ENCODE measurements around the gene TRDN.
"Not testable (repeated sequence)": the region's sequence is repeated elsewhere in the genome, so short reads cannot be mapped to it uniquely, and the experiment has no call there.

Gene TRDN

GRCh38 chr6:123233336-123233735 is 403.4 kb downstream of the TRDN start:
- no peak for FAIRE-seq

- not testable (repeated sequence) for FAIRE-seq
These were observed 409.0 kb downstream of the TRDN start for GRCh38 chr6:123227789-123228188.

DNA sequence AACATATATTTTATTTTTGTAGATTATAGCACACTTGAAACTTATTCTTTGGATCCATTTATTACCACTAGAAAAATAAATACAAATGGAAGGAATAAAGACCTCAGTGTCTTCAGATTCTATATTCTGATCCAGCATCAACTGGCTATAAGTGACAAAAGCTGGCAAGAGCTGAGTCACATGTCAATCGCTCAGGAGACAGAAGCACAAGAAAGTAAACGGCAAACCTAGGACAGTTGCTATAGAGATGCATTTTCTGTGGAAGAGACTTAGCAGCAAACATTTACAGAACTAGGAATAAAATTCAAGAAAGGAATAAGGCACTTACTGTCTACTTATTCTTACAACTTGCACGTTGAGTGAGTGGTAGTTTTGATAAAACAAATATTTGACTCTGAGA is 410.4 kb downstream of the TRDN start:
- FAIRE-seq = no peak

DNA sequence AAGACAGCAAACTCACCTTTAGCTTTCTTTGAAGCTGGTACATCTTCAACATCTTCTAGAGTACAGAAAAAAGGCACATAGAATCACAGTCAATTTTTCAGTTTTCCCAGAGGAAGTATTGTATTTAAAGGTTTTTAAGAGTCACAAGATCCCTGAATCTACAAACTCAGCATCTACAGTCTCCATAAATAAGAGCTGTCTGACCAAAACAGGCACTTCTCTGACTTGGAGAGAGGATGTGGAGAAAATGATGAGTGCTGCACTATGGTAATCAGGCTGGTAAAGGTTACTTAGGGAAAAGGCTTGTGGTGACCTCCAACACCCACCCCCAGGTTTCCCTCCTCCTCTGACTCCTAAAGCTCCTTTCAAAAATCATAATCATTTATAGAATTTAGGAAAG is 412.7 kb downstream of the TRDN start:
- no peak for FAIRE-seq

- FAIRE-seq = no peak
These were observed 413.3 kb downstream of the TRDN start for GRCh38 chr6:123223461-123223860.

DNA sequence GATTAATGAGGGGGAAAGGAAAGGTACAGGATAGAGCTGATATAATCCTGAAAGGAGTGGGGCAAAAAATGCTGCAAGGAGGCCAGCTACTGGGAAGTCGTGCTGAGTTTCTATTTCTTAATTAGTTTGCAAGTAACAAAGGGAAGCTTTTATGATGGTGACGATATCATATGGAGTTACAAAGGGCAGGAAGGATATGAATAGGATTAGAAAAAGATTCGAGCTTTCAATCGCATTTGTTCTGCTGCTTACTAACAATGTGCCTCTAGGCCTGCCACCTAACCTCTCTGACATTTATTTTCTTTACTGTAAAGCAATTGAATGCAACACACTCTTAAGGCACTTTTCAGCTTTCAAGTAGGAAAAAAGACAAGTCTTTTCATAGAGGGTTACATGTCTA is 421.5 kb downstream of the TRDN start:
- FAIRE-seq = no peak

DNA sequence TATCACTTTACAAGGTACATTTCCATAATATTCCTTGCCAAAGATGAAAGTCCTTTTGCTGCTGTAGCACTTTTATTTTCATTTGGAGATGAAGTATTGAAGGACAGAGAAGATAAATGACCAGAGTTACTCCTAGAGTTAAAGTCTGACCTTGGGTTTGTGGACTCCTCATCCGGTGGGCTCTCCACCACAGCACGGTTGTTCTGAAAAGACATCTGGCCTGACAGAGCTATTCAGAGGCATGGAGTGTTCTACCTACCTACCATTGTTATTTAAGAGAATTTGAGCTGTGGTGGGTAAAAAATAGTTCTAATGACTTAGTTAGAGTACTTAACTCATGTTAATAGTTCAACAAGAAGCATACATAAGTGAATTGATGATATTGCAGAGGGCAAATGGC is 422.3 kb downstream of the TRDN start:
- FAIRE-seq = no peak

DNA sequence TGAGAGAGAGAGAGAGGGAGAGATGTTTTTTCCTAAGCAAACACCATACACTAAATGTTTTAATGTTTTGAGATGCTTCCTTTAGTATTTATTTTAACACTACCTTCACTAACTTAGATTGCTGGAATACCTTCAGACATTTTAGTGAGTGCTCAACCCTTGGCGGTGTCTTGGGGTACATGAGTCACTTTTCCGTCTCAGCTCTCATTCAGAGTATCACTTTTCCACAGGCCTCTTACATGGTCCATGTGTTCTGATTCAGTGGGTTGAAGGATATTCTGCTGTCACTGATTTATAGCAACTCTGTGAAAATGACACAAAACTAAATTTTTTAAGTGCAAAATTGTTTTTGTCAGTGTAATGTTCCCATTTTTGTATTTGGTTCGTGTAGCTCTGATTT is 422.8 kb downstream of the TRDN start:
- no peak for FAIRE-seq

DNA sequence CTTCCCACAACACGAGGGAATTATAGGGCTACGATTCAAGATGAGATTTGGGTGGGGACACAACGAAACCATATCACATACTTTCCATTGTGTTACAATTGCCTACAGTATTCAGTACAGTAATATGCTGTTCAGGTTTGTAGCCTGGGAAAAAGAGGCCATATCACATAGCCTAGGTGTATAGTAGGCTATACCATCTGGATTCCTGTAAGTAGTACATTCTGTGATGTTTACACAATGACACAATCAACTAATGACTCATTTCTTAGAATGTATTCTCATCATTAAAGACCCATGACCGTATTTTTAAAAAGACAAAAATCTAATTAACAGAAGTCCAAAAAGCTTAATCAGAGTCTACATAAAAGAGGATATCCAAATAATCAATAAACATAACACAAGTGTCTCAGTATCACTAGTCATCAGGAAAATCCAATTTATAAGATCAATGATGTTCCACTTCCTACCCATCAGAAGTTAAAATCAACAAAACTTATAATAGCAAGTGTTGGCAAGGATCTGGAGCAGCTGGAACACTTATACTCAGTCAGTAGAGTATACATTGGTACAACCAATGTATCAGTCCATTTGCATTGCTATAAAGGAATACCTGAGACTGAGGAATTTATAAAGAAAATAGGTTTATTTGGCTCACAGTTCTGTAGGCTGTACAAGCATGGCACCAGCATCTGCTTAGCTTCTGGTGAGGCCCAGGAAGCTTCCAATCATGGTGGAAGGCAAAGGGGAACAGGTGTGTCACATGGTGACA is 424.8 kb downstream of the TRDN start:
- FAIRE-seq = no peak

- FAIRE-seq = no peak
These were observed 426.1 kb downstream of the TRDN start for GRCh38 chr6:123210645-123211044.

- FAIRE-seq = no peak
These were observed 428.7 kb downstream of the TRDN start for GRCh38 chr6:123207967-123208510.

GRCh38 chr6:123203928-123204327 is 432.8 kb downstream of the TRDN start:
- no peak for FAIRE-seq

GRCh38 chr6:123201869-123202372 is 434.8 kb downstream of the TRDN start:
- no peak for FAIRE-seq

DNA sequence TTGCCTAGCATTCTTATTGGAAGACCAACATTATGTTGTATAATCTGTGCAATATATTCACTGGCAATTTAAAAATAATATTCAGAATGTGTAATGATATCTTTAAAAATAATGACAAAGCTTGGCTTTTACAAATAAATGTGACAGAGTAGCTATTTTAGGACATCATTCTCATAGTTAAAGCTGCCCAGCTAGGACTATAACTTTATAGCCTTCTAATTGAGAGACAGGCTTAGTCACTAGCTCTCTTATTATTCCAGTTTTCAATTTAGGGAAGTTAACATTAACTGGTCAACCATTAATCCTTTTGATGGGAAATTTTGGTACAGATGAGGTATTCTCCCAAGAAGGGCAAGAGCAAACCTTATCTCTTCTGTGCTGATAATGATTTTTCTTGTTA is 443.5 kb downstream of the TRDN start:
- no peak for FAIRE-seq

GRCh38 chr6:123189816-123190215 is 446.9 kb downstream of the TRDN start:
- FAIRE-seq = no peak

DNA sequence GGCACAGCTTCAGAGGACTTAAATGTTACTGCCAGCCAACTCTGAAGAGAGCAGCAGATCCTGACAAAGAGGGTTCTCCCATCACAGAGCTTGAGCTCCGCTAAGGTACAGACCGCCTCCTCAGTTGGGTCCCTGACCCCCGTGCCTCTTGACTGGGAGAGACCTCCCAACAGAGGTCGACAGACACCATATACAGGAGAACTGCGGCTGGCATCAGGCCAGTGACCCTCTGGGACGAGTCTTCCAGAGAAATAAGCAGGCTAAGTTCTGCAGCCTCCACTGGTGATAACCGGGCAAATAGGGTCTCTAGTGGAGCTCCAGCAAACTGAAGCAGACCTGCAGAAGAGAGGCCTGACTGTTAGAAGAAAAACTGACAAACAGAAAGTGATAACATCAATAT is 453.8 kb downstream of the TRDN start:
- FAIRE-seq = no peak

GRCh38 chr6:123176706-123177105 is 460.0 kb downstream of the TRDN start:
- FAIRE-seq = no peak

- FAIRE-seq = no peak
These were observed 465.2 kb downstream of the TRDN start for GRCh38 chr6:123171341-123172115.

DNA sequence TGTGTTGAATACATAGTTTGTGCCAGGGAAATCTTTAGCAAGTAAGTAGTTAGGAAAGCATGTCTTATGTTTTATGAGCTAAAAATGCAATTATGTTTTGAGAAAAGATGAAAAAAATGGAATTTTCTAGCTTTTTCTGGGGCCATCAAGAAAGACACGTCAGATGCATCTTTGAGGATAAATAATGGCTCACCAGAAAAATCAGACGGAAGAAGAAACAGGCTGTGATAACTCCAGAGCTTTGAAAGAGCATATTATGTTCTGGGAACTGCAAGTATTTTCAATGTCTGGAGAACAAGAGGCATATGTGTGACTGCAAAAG is 467.0 kb downstream of the TRDN start:
- no peak for FAIRE-seq

DNA sequence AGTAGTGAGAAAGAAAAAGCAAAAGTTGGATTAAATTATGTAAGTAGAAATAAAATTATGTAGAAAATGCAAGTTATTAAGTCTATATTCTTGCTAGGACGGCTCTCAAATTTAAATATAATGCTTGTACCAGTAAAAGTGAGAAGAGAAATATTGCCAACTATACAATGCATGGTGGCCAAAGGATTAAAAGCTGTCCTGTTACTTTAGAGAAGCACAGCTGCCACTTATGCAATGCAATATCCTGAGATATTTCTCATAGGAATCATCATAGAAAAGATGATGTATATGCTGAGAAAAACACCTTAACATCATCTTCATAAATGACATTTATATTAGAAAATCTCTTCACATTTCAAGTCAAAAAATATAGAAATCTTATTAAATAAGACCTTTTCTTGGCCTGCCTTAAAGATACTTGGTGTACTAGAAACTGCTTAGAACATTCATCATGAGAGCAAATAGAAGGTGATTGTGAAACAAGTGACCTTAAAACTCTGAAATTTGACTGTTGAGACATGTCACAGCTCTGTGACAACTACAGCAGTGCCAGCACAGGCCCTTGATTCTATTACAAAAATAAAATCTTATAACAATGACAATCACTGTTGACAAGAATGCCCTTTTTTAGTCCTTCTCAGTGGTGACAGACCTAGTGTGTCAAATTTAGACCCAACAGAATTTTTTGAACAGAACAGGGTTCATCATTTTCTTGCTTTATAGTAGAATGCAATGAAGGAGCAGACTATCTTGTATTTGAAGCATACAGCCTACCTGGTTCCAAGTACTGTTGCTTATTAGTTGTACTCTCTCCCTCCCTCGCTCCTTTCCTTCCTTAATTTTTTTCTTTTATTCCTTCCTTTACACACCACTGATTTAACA is 467.6 kb downstream of the TRDN start:
- FAIRE-seq = no peak

GRCh38 chr6:123168466-123168865 is 468.3 kb downstream of the TRDN start:
- FAIRE-seq = no peak
